Measurements from ENCODE around the gene EPB41L4A. TPM values are rescaled to one million over a fixed set of nuclear protein-coding genes. Genes with fewer than 3 reads are reported as not detected.

Gene EPB41L4A
- total RNA-seq, 2 experiments from 2014 or later, result 1.3 to 1.5 TPM

GRCh38 chr5:112338681-112339337 is 80.3 kb downstream of the EPB41L4A start:
- no peak for ATAC-seq
- H3K4me1 Mint-ChIP-seq, result no peaks in the 10 kb centered on the region
- DNase-seq, result no peak
- no peak overlapping the region for H3K27ac Mint-ChIP-seq
- no peaks in the 10 kb centered on the region for H3K9me3 Mint-ChIP-seq (ENCODE audit: low read depth)
- CTCF ChIA-PET, result no interaction called here
- no peak overlapping the region for H3K4me3 Mint-ChIP-seq
- no peaks in the 10 kb centered on the region for H3K36me3 Mint-ChIP-seq
- peaks cover 11% of the 10 kb centered on the region for H3K27me3 Mint-ChIP-seq

- DNase-seq (no peak), ATAC-seq (no peak)
- CTCF ChIA-PET, result interaction anchor here (0.7 kb wide), 1 partner anchor 818 kb away, joined by 3 read pairs; no protein-coding TSS in a partner anchor
- Mint-ChIP-seq H3K4me3 (no peak overlapping the region), H3K27me3 (peaks cover 28% of the 10 kb centered on the region), H3K9me3 (ENCODE audit: low read depth) (no peaks in the 10 kb centered on the region), H3K4me1 (peaks cover 6% of the 10 kb centered on the region), H3K36me3 (no peaks in the 10 kb centered on the region), H3K27ac (no peak overlapping the region)
Observed at GRCh38 chr5:112333331-112333781, 85.7 kb downstream of the EPB41L4A start.

- Mint-ChIP-seq H3K4me3 (no peak overlapping the region), H3K9me3 (ENCODE audit: low read depth) (no peaks in the 10 kb centered on the region), H3K36me3 (no peaks in the 10 kb centered on the region), H3K27ac (no peak overlapping the region), H3K27me3 (peaks cover 29% of the 10 kb centered on the region), H3K4me1 (peaks cover 6% of the 10 kb centered on the region)
- DNase-seq (no peak), ATAC-seq (no peak)
- CTCF ChIA-PET, result no interaction called here
Observed at GRCh38 chr5:112331892-112332291, 87.2 kb downstream of the EPB41L4A start.

- DNase-seq, result peak; percentile 52
- Mint-ChIP-seq H3K27me3 (peaks cover 27% of the 10 kb centered on the region), H3K4me1 (peaks cover 6% of the 10 kb centered on the region), H3K36me3 (no peaks in the 10 kb centered on the region), H3K9me3 (ENCODE audit: low read depth) (no peaks in the 10 kb centered on the region), H3K4me3 (no peak overlapping the region), H3K27ac (peak overlapping the region; percentile 37)
- peak; percentile 51 for ATAC-seq
- CTCF ChIA-PET, result no interaction called here
Observed at GRCh38 chr5:112329419-112330090, 89.5 kb downstream of the EPB41L4A start.

- CTCF ChIA-PET, result no interaction called here
- no peak overlapping the region for H3K4me3 Mint-ChIP-seq
- H3K36me3 Mint-ChIP-seq, result no peaks in the 10 kb centered on the region
- DNase-seq (no peak), ATAC-seq (no peak)
- H3K4me1 Mint-ChIP-seq, result no peaks in the 10 kb centered on the region
- H3K27me3 Mint-ChIP-seq, result peaks cover 31% of the 10 kb centered on the region
- no peak overlapping the region for H3K27ac Mint-ChIP-seq
- no peaks in the 10 kb centered on the region for H3K9me3 Mint-ChIP-seq (ENCODE audit: low read depth)
Observed at GRCh38 chr5:112323166-112323565, 95.9 kb downstream of the EPB41L4A start.

GRCh38 chr5:112320408-112320807 is 98.7 kb downstream of the EPB41L4A start:
- no peaks in the 10 kb centered on the region for H3K4me1 Mint-ChIP-seq
- H3K27ac Mint-ChIP-seq, result no peak overlapping the region

GRCh38 chr5:112318346-112318745 is 100.7 kb downstream of the EPB41L4A start:
- Mint-ChIP-seq H3K4me1 (no peaks in the 10 kb centered on the region), H3K4me3 (no peak overlapping the region), H3K27ac (no peak overlapping the region), H3K27me3 (peaks cover 21% of the 10 kb centered on the region), H3K36me3 (no peaks in the 10 kb centered on the region), H3K9me3 (ENCODE audit: low read depth) (no peaks in the 10 kb centered on the region)
- DNase-seq, result no peak
- ATAC-seq, result no peak
- CTCF ChIA-PET, result no interaction called here

More at GRCh38 chr5:112320408-112320807, 98.7 kb downstream of the EPB41L4A start:
- no peaks in the 10 kb centered on the region for H3K9me3 Mint-ChIP-seq (ENCODE audit: low read depth)
- H3K27me3 Mint-ChIP-seq, result peaks cover 25% of the 10 kb centered on the region
- no peak for ATAC-seq
- H3K36me3 Mint-ChIP-seq, result no peaks in the 10 kb centered on the region
- CTCF ChIA-PET, result no interaction called here
- DNase-seq, result no peak
- H3K4me3 Mint-ChIP-seq, result no peak overlapping the region

GRCh38 chr5:112317866-112318265 is 101.2 kb downstream of the EPB41L4A start:
- no peak for DNase-seq
- no peaks in the 10 kb centered on the region for H3K9me3 Mint-ChIP-seq (ENCODE audit: low read depth)
- CTCF ChIA-PET, result no interaction called here
- H3K4me3 Mint-ChIP-seq, result no peak overlapping the region
- no peak overlapping the region for H3K27ac Mint-ChIP-seq
- H3K4me1 Mint-ChIP-seq, result no peaks in the 10 kb centered on the region
- no peak for ATAC-seq
- H3K27me3 Mint-ChIP-seq, result peaks cover 21% of the 10 kb centered on the region
- no peaks in the 10 kb centered on the region for H3K36me3 Mint-ChIP-seq

- CTCF ChIA-PET, result no interaction called here
- Mint-ChIP-seq H3K27ac (no peak overlapping the region), H3K4me3 (no peak overlapping the region), H3K27me3 (peaks cover 19% of the 10 kb centered on the region), H3K36me3 (no peaks in the 10 kb centered on the region), H3K4me1 (no peaks in the 10 kb centered on the region), H3K9me3 (ENCODE audit: low read depth) (no peaks in the 10 kb centered on the region)
- DNase-seq, result no peak
- no peak for ATAC-seq
Observed at GRCh38 chr5:112316731-112317130, 102.3 kb downstream of the EPB41L4A start.

GRCh38 chr5:112316006-112316405 is 103.1 kb downstream of the EPB41L4A start:
- Mint-ChIP-seq H3K4me3 (no peak overlapping the region), H3K4me1 (no peaks in the 10 kb centered on the region), H3K36me3 (no peaks in the 10 kb centered on the region), H3K9me3 (ENCODE audit: low read depth) (no peaks in the 10 kb centered on the region), H3K27ac (no peak overlapping the region), H3K27me3 (peaks cover 21% of the 10 kb centered on the region)
- CTCF ChIA-PET, result no interaction called here
- ATAC-seq (no peak), DNase-seq (no peak)

GRCh38 chr5:112312295-112313275 is 106.5 kb downstream of the EPB41L4A start:
- Mint-ChIP-seq H3K27me3 (peaks cover 9% of the 10 kb centered on the region), H3K36me3 (no peaks in the 10 kb centered on the region), H3K9me3 (ENCODE audit: low read depth) (no peaks in the 10 kb centered on the region), H3K4me1 (no peaks in the 10 kb centered on the region), H3K27ac (no peak overlapping the region), H3K4me3 (no peak overlapping the region)
- ATAC-seq (no peak), DNase-seq (no peak)
- CTCF ChIA-PET, result no interaction called here

- Mint-ChIP-seq H3K27ac (no peak overlapping the region), H3K27me3 (peaks cover 17% of the 10 kb centered on the region), H3K9me3 (ENCODE audit: low read depth) (no peaks in the 10 kb centered on the region), H3K4me1 (no peaks in the 10 kb centered on the region), H3K4me3 (no peak overlapping the region), H3K36me3 (no peaks in the 10 kb centered on the region)
- CTCF ChIA-PET, result no interaction called here
- ATAC-seq, result no peak
- DNase-seq, result no peak
Observed at GRCh38 chr5:112310746-112311145, 108.3 kb downstream of the EPB41L4A start.

- DNase-seq, result no peak
- ATAC-seq, result no peak
- CTCF ChIA-PET, result no interaction called here
- H3K27ac Mint-ChIP-seq, result no peak overlapping the region
- no peak overlapping the region for H3K4me3 Mint-ChIP-seq
- no peaks in the 10 kb centered on the region for H3K4me1 Mint-ChIP-seq
- no peaks in the 10 kb centered on the region for H3K36me3 Mint-ChIP-seq
- no peaks in the 10 kb centered on the region for H3K9me3 Mint-ChIP-seq (ENCODE audit: low read depth)
- H3K27me3 Mint-ChIP-seq, result peaks cover 26% of the 10 kb centered on the region
Observed at GRCh38 chr5:112308608-112309007, 110.5 kb downstream of the EPB41L4A start.
